ENCODE results near the gene BBS5. TPM values are rescaled to one million over a fixed set of nuclear protein-coding genes. Genes with fewer than 3 reads are reported as not detected.
A peak's percentile ranks its signal among the peaks of the same experiment; 100 is the strongest.
"Not testable (repeated sequence)": the region's sequence is repeated elsewhere in the genome, so short reads cannot be mapped to it uniquely, and the experiment has no call there.

Gene BBS5
- total RNA-seq (1 to 10 TPM; 2.7 to 5.8 (median 4.0) TPM), polyA plus RNA-seq (1 to 10 TPM; 5.5 to 9.2 TPM)

- intact Hi-C loops (cut with DNase I) = no loop called here
- FAIRE-seq (no peak), DNase-seq (peak; percentile 72 to 92 (median 80)), ATAC-seq (peak; percentile 93 to 98 (median 97))
- H3K27me3 ChIP-seq = no peaks in the 10 kb centered on the region
- peak within 1 kb of the TSS; percentile 51 to 89 (median 62) for H3K4me3 ChIP-seq
- H3K4me1 ChIP-seq = no peaks in the 10 kb centered on the region
- H3K9me3 ChIP-seq = no peaks in the 10 kb centered on the region
- TF ChIP-seq CTCF (IDR thresholded peaks at IDR 0.05) = peak in 1 of 4 donors; percentile 6
- peak within 1 kb of the TSS; percentile 20 to 59 (median 30) for H3K27ac ChIP-seq
- WGBS, 2 donors = 0% methylated on average over 71 of the region's 71 CpGs
- no peaks in the 10 kb centered on the region for H3K36me3 ChIP-seq
Measured at GRCh38 chr2:169479257-169480078, at the start of gene BBS5. Gene BBS5, plus strand, starts transcription at chr2:169479494. Its CDS starts 60 bp downstream, at chr2:169479554.

DNA sequence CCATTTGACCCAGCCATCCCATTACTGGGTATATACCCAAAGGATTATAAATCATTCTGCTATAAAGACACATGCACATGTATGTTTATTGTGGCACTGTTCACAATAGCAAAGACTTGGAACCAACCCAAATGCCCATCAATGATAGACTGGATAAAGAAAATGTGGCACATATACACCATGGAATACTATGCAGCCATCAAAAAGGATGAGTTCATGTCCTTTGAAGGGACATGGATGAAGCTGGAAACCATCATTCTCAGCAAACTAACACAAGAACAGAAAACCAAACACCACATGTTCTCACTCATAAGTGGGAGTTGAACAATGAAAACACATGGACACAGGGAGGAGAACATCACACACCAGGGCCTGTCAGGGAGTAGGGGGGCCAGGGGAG lies 47.5 kb upstream of the BBS5 start:
- DNase-seq; FAIRE-seq; H3K27me3 ChIP-seq; H3K36me3 ChIP-seq; H3K9me3 ChIP-seq; ATAC-seq; H3K4me3 ChIP-seq; H3K4me1 ChIP-seq; intact Hi-C loops (cut with DNase I); H3K27ac ChIP-seq: not testable (repeated sequence)

DNA sequence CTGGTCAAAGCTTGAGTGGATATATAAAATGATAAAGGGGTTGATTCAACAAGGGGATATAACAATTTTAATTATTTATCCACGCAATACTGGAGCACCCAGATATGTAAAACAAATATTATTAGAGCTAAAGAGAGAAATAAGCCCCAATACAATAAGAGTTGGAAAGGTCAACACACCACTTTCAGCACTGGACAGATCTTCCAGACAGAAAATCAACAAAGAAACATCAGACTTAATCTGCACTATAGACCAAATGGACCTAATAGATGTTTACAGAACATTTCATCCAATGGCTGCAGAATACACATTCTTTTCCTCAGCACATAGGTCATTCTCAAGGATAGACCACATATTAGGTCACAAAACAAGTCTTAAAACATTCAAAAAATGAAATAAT lies 45.1 kb upstream of the BBS5 start:
- H3K27me3 ChIP-seq; ATAC-seq; intact Hi-C loops (cut with DNase I); H3K4me3 ChIP-seq; H3K36me3 ChIP-seq; FAIRE-seq; H3K27ac ChIP-seq; DNase-seq; H3K9me3 ChIP-seq; H3K4me1 ChIP-seq: not testable (repeated sequence)
- 35 to 68% methylated on average over 1 of the region's 1 CpG for WGBS, 2 donors

GRCh38 chr2:169438466-169439072 lies 40.7 kb upstream of the BBS5 start:
- ATAC-seq (no peak), FAIRE-seq (no peak), DNase-seq (no peak)
- Histone ChIP-seq H3K4me1 (no peaks in the 10 kb centered on the region), H3K27ac (no peak overlapping the region), H3K36me3 (no peaks in the 10 kb centered on the region), H3K27me3 (peaks cover 0 to 6% (median 0%) of the 10 kb centered on the region in 4 donors), H3K9me3 (peaks cover 0 to 4% (median 0%) of the 10 kb centered on the region in 4 donors), H3K4me3 (no peak overlapping the region)
- TF ChIP-seq CTCF (IDR thresholded peaks at IDR 0.05) = no peak
- 8 to 11% methylated on average over 3 of the region's 3 CpGs for WGBS, 2 donors
- intact Hi-C loops (cut with DNase I) = no loop called here

DNA sequence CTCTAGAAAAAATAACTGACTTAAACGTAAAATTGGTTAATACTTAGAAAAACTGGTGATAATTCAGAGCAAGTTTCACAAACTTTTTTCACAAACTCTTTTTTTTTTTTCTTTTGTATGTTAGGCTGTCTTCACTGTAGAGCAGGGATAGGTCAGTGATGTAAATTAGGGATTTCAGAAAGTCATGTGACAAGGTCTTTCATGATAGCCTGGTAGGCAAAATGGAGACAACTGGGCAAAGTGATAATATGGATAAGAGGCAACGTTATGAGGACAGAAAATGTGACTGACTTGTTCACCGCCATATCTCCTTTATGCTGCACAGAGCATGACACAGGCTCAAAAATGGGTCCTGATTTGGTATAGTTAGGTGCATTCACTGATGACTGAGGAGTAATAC lies 39.4 kb upstream of the BBS5 start:
- H3K36me3 ChIP-seq = no peaks in the 10 kb centered on the region
- peaks cover 0 to 6% (median 0%) of the 10 kb centered on the region in 4 donors for H3K27me3 ChIP-seq
- intact Hi-C loops (cut with DNase I) = no loop called here
- peaks cover 0 to 4% (median 0%) of the 10 kb centered on the region in 4 donors for H3K9me3 ChIP-seq
- H3K4me3 ChIP-seq = no peak overlapping the region
- 65 to 81% methylated on average over 3 of the region's 3 CpGs for WGBS, 2 donors
- no peak for FAIRE-seq
- H3K4me1 ChIP-seq = no peaks in the 10 kb centered on the region
- no peak for TF ChIP-seq CTCF (IDR thresholded peaks at IDR 0.05)
- no peak for ATAC-seq
- no peak overlapping the region for H3K27ac ChIP-seq
- no peak for DNase-seq

DNA sequence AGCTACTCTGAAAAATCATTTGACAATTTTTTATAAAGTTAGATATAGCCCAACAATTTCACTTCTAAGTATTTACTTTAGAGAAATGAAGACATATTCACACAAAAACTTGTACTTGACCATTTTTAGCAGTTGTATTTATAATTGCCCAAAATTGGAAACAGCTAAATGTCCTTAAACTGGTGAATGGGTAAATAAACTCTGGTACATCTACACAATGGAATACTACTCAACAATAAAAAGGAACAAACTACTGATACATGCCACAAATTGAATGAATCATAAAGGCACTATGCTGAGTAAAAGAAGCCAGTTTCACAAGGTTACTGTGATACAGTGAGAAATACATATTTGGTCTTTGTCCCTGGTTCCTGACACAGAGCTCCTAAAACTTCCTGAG lies 32.8 kb upstream of the BBS5 start:
- Histone ChIP-seq H3K9me3 (peaks cover 0 to 4% (median 0%) of the 10 kb centered on the region in 4 donors), H3K4me3 (no peak overlapping the region), H3K27me3 (no peaks in the 10 kb centered on the region), H3K27ac (no peak overlapping the region), H3K4me1 (no peaks in the 10 kb centered on the region), H3K36me3 (no peaks in the 10 kb centered on the region)
- no peak for ATAC-seq
- intact Hi-C loops (cut with DNase I) = no loop called here
- TF ChIP-seq CTCF (IDR thresholded peaks at IDR 0.05) = no peak
- DNase-seq = no peak
- FAIRE-seq = no peak

Measured in pancreas (tissue), 10 donors.